HG03045 (cell line): ENCODE measurements around the gene KLF17.

Source experiments
- ATAC-seq: cut with Tn5 transposase; IDR thresholded peaks from one replicate; pipeline ENCODE4 v1.9.1; 2021; ENCODE audit warnings: mild to moderate bottlenecking, moderate library complexity; ENCODE audit not compliant: unreplicated experiment

KLF17 gene, protein sequence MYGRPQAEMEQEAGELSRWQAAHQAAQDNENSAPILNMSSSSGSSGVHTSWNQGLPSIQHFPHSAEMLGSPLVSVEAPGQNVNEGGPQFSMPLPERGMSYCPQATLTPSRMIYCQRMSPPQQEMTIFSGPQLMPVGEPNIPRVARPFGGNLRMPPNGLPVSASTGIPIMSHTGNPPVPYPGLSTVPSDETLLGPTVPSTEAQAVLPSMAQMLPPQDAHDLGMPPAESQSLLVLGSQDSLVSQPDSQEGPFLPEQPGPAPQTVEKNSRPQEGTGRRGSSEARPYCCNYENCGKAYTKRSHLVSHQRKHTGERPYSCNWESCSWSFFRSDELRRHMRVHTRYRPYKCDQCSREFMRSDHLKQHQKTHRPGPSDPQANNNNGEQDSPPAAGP

GRCh38 chr1:44118682-44119081 lies at the start of gene KLF17:
KLF17 (plus strand) TSS chr1:44118821; CDS start chr1:44118908, 87 bp downstream.
- no peak for ATAC-seq

- no peak for ATAC-seq
These were observed 47.2 kb upstream of the KLF17 start for GRCh38 chr1:44071461-44071860.

DNA sequence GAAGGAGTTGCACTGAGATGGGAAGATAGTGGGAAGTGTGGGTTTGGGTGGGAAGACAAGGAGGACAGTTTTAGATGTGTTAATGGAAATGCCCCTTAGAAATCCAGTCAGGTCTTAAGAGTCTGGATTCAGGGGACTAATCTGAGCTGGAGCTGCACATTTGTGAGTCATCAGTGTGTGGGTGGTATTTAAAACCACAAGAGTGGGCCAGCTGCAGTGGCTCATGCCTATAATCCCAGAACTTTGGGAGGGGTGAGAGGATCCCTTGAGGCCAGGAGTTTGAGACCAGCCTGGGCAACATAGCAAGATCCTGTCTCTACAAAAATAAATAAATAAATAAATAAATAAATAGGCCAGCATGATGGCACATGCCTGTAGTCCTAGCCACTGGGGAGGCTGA lies 46.4 kb upstream of the KLF17 start:
- ATAC-seq, result no peak

- ATAC-seq, result no peak
These were observed 45.8 kb upstream of the KLF17 start for GRCh38 chr1:44072821-44073220.

GRCh38 chr1:44073528-44073927 lies 45.1 kb upstream of the KLF17 start:
- ATAC-seq, result no peak

DNA sequence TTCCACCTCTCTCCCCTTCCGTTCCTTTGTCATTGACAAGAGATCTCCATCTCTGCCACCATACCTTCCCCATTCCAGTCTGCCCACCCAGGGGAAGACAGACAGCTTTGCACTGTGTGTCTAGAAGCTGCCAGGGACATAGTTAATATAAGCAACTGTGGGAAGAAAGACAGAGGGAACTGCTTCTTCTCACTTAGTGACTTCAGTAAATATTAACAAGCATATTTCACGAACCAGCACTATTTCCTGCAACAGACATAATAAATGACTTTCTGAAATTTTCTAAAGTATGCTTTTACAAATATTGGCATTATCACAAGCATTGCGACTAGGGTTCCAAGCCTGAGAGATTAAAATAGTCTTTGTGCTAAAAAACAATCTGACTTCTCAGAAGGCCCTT lies 44.2 kb upstream of the KLF17 start:
- ATAC-seq, result no peak

DNA sequence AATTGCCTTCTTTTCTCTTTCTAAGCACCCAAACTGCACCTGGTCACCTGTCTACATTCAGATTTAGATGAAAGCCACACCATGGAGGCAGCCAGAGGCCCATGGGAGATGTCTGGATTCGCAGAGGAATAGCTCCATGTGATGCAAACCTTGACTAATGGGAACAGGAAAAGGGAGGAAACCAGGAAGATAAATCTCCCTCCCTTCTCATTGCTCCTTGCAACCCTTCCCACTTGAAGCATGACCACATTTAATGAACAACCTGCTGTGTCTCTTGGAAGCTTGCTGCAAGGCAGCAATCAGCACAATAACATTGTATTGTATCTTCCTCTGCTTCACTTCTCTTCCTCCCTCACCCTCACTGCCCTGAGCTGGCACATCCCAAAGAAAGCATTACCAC lies 42.6 kb upstream of the KLF17 start:
- ATAC-seq, result no peak

GRCh38 chr1:44077421-44077820 lies 41.2 kb upstream of the KLF17 start:
- no peak for ATAC-seq

DNA sequence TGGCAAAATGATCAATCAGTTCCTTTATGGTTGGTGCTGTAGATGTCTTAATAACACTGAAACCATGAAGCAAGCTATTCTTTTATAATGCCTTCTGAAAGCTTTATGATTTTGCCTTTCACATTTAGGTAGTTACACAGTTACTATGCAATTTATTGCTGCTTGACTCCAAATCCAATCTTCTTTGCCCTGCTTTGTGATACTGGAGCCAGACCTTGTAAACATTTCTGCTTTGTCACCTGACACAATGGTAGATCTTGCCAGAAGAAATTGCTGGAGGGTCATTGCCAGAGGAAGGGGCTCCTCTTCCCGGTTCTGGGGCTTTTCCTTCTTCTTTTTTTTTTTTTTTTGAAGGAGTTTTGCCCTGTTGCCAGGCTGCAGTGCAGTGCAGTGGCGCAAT lies 40.5 kb upstream of the KLF17 start:
- ATAC-seq, result no peak

DNA sequence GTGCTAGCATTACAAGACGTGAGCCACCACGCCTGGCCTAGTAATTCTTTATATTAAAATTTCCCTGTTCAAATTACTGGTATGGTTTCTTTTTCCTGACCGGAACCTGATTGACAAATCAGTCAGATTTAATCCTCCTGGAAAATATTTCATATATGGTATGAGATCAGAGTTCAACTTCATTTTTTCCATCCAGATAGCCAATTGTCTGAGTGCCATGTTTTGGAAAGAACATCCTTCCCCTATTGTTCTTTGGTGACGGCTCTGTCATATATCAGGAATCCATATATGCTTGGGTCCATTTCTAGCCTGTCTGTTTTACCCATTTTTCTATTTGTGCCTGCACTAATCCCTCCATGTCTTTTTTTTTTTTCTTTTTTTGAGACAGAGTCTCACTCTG lies 39.1 kb upstream of the KLF17 start:
- ATAC-seq, result no peak

- no peak for ATAC-seq
These were observed 33.5 kb upstream of the KLF17 start for GRCh38 chr1:44084998-44085675.

GRCh38 chr1:44086692-44087474 lies 31.7 kb upstream of the KLF17 start:
- no peak for ATAC-seq

- no peak for ATAC-seq
These were observed 29.1 kb upstream of the KLF17 start for GRCh38 chr1:44089371-44090048.

DNA sequence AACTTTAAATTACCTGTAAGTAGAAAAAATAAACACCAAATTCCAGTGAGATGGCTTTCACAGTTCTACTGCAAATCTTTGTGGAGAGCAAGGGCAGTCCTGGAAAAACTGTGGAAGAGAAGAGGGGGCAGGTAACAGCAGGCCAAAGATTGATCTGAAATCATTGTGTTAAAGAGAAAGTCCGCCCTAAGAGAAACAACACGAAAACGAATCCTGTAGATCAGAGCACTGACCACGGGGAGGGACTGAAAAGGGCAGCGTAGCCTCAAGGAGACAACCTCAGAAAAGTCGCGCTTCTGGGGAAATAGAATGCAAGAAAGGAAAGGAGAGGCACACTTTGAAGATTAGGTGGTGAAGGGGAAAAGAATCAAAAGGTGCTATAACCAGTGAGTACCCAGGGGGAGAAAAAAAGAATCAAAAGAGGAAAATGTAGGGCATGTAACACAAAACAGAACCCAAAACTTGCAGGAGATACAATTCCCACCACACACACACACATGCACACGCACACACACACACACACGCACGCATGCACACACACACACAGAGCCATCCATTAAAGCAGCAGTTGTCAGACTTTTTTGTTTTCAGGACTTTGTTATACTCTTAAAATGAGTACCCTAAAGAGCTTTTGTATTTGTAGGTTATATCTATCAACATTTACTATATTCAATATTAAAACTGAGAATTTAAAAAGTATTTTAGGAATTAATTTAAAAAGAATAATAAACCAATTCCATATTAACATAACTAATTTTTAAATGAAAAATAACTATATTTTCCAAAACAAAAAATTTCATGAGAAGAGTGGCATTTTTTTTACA lies 28.0 kb upstream of the KLF17 start:
- ATAC-seq, result no peak

- no peak for ATAC-seq
These were observed 24.6 kb upstream of the KLF17 start for GRCh38 chr1:44094047-44094446.

DNA sequence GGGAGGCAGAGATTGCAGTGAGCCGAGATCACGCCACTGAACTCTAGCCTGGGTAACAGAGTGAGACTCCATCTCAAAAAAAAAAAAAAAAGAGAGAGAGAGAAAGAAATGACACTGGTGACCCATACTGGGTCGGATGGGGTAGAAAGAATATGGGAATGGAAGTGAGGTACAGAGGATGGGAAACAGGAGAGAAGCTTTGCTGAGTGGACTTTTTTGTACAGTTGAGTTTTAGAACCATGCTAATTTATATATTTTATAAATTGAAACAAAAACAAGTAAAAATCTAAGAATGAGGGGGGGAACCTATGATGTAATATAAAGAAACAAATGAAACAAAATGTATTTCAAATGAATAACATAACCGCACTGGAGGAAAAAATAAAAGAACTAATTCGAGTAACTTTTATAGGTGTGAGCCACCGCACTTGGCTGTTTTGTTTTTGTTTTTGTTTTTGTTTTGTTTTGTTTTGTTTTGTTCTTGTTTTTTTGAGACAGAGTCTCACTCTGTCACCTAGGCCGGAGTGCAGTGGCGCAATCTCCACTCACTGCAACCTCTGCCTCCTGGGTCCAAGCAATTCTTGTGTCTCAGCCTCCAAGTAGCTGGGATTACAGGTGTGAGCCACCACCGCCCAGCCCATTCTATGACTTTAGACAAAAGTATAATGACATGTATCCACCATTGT lies 18.3 kb upstream of the KLF17 start:
- ATAC-seq, result no peak

GRCh38 chr1:44101328-44101727 lies 17.3 kb upstream of the KLF17 start:
- no peak for ATAC-seq

DNA sequence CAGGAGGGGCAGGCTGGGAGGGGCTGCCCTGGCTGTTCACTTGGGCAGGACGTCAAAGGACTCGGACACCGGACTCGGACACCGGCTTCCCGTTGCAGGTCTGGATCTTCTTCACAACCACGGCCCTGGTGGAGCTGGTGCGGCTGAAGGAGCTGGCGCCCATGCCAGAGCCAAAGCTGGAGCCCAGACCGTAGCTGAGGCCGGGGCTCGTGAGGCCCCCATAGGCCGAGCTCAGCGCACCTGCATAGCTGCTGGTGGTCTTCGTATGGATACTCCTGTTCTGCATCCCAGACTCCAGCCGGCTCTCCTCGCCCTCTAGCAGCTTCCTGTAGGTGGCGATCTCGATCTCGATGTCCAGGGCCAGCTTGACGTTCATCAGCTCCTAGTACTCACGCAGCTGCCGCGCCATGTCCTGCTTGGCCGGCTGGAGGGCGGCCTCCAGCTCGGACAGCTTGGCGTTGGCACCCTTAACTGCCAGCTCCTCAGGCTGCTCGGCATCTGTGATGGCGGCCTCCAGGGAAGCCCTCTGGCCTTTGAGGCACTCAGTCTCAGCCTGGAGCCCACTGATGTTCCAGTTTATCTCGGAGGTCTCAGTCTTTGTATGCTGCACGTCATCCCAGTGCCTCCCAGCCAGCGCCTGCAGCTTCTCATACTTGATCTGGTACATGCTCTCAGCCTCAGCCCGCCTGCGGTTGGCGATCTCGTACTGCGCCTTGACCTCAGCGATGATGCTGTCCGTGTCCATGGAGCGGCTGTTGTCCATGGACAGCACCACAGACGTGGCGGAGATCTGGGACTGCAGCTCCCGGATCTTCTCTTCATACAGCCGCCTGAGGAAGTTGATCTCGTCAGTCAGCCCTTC lies 15.1 kb upstream of the KLF17 start:
- ATAC-seq, result no peak

DNA sequence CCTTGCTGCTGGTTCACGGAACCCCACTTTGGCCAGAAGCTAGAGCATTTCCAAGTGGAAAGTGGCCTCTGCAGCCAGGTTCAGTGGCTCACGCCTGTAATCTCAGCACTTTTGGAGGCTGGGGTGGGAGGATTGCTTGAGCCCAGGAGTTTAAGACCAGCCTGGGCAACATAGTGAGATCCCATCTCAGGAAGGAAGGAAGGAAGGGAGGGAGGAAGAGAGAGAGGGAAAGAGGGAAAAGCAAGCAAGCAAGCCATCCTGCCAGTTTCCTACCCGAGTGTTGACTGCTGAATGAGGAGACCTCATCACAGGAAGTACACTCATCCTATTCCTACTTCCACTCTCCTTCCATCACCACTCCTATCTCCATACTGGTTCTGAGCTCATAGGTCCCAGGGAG lies 12.8 kb upstream of the KLF17 start:
- ATAC-seq, result no peak
